ENCODE measurements around the gene SYNC.

GRCh38 chr1:32736812-32737791 is 34.5 kb upstream of the SYNC start:
- TF ChIP-seq POLR2A (IDR thresholded peaks at IDR 0.05; ENCODE audit: low read depth, low read length): no peak
- TF ChIP-seq POLR2AphosphoS5 (IDR thresholded peaks at IDR 0.05; ENCODE audit: low read depth, low read length): no peak
- no peak for TF ChIP-seq TAF1 (IDR thresholded peaks at IDR 0.05; ENCODE audit: borderline replicate concordance, low read depth, low read length)
